Calu3 (cell line): ENCODE results near the gene HCN2. TPM values are rescaled to one million over a fixed set of nuclear protein-coding genes. Genes with fewer than 3 reads are reported as not detected.
A peak's percentile ranks its signal among the peaks of the same experiment; 100 is the strongest.
"Not testable (repeated sequence)": the region's sequence is repeated elsewhere in the genome, so short reads cannot be mapped to it uniquely, and the experiment has no call there.

ENCODE experiments used
- BruUV-seq: library from RNA; stranded (reverse); fragments of 400-500 nt; replicated peaks from 2 replicates; lab custom pipeline; 2021; lab: Mats Ljungman, UMichigan
- CTCF ChIA-PET: fragments of 300-600 bp; sonication (Branson Sonifier 250); formaldehyde crosslinking; loops from one replicate; lab custom pipeline; 2022; ENCODE audit warnings: antibody characterized with exemption; lab: Charles Lee
- DNase-seq: peaks from one replicate; pipeline ENCODE4 v3.0.0; 2022
- H3K27ac Mint-ChIP-seq: one replicate; pipeline ENCODE4 v1.8.0; 2022; ENCODE audit warnings: mixed read lengths; ENCODE audit not compliant: unreplicated experiment
- H3K27me3 Mint-ChIP-seq: one replicate; pipeline ENCODE4 v1.8.0; 2022; ENCODE audit warnings: mixed read lengths; ENCODE audit not compliant: unreplicated experiment
- H3K36me3 Mint-ChIP-seq: one replicate; pipeline ENCODE4 v1.8.0; 2022; ENCODE audit warnings: mild to moderate bottlenecking, moderate library complexity, mixed read lengths; ENCODE audit not compliant: insufficient read depth, unreplicated experiment
- H3K4me1 Mint-ChIP-seq: one replicate; pipeline ENCODE4 v1.8.0; 2022; ENCODE audit warnings: mild to moderate bottlenecking, low read depth, mixed read lengths; ENCODE audit not compliant: unreplicated experiment
- H3K4me3 Mint-ChIP-seq: one replicate; pipeline ENCODE4 v1.8.0; 2022; ENCODE audit warnings: mild to moderate bottlenecking, low read depth, moderate library complexity, mixed read lengths; ENCODE audit not compliant: unreplicated experiment
- H3K9me3 Mint-ChIP-seq: one replicate; pipeline ENCODE4 v1.8.0; 2022; ENCODE audit warnings: low read depth, mixed read lengths; ENCODE audit not compliant: unreplicated experiment
- intact Hi-C: fragments of 100-400 bp; cut with micrococcal nuclease; formaldehyde crosslinking; loops from one replicate; pipeline ENCODE4 v1.10.0; 2022; ENCODE audit not compliant: unreplicated experiment
- total RNA-seq: library from RNA; stranded (reverse); gene quantifications from 2 replicates; pipeline ENCODE4 v1.2.3, GENCODE V29; 2022
- TF ChIP-seq, protein P1 (sequence below): fragments of 200-600 bp; IDR thresholded peaks from one replicate; pipeline ENCODE4 v1.8.0; 2022; ENCODE audit warnings: antibody characterized with exemption; ENCODE audit not compliant: unreplicated experiment

The HCN2 gene
- total RNA-seq, 1 experiment from 2014 or later = 0.09 TPM

- no peaks in the 10 kb centered on the region for H3K9me3 Mint-ChIP-seq
- H3K4me1 Mint-ChIP-seq = no peaks in the 10 kb centered on the region
- intact Hi-C loops = no loop called here
- peaks cover 18% of the 10 kb centered on the region for H3K36me3 Mint-ChIP-seq
- H3K27me3 Mint-ChIP-seq = no peaks in the 10 kb centered on the region
- no peak for DNase-seq
- CTCF ChIA-PET = interaction anchor here (0.6 kb wide), 1 partner anchor 235 kb away, joined by 7 read pairs; no protein-coding TSS in a partner anchor
- H3K4me3 Mint-ChIP-seq = peak overlapping the region; percentile 13
- BruUV-seq = no TSS peak
- H3K27ac Mint-ChIP-seq = peak overlapping the region; percentile 62
- TF ChIP-seq, protein P1, sequence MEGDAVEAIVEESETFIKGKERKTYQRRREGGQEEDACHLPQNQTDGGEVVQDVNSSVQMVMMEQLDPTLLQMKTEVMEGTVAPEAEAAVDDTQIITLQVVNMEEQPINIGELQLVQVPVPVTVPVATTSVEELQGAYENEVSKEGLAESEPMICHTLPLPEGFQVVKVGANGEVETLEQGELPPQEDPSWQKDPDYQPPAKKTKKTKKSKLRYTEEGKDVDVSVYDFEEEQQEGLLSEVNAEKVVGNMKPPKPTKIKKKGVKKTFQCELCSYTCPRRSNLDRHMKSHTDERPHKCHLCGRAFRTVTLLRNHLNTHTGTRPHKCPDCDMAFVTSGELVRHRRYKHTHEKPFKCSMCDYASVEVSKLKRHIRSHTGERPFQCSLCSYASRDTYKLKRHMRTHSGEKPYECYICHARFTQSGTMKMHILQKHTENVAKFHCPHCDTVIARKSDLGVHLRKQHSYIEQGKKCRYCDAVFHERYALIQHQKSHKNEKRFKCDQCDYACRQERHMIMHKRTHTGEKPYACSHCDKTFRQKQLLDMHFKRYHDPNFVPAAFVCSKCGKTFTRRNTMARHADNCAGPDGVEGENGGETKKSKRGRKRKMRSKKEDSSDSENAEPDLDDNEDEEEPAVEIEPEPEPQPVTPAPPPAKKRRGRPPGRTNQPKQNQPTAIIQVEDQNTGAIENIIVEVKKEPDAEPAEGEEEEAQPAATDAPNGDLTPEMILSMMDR = no peak
Observed at GRCh38 chr19:583968-584239, 5.8 kb upstream of the HCN2 start.

DNA sequence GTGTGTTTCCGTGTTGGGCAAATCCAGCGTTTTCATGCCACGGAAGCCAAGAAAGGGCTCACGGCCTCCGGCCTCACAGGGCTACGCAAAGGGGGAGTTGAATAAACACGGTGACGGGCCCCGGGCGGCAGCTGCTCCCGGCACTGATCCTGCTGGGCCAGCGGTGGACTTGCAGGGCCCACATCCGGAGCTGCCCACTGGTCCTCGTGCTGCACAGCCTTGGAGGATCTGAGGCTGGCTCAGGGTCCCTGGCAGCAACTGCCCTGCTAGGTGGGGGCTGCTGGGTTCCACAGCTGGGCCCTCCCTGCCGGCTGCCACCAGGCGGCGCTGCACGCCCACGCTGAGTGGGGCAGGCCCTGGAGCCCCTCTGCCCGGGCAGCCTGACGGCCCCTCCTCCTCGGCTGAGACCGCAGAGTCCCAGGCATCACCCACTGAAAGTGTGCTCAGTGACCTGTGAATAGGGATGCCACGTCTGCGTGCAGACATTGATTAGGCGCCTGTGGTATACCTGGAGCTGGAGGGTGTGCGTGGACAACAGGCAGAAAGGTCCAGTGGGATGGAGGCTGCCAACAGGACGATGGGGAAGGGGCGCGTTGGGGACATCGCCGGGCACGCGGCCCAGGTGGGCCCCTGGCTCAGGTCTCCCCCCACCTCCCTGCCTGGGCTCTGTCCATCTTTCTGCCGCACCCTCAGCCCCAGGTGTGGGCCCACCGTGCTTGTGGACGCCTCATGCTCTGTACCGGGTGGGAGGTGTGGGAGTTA lies 5.3 kb upstream of the HCN2 start:
- CTCF ChIA-PET = no interaction called here
- intact Hi-C loops = no loop called here
- Mint-ChIP-seq H3K9me3 (no peaks in the 10 kb centered on the region), H3K36me3 (peaks cover 18% of the 10 kb centered on the region), H3K27me3 (no peaks in the 10 kb centered on the region), H3K4me3 (peak overlapping the region; percentile 13), H3K27ac (peak overlapping the region; percentile 62), H3K4me1 (no peaks in the 10 kb centered on the region)
- BruUV-seq = no TSS peak
- TF ChIP-seq, protein P1 = peak; percentile 70
- DNase-seq = peak; percentile 63

- BruUV-seq, H3K27me3 Mint-ChIP-seq, DNase-seq, intact Hi-C loops, H3K27ac Mint-ChIP-seq, H3K4me3 Mint-ChIP-seq, H3K9me3 Mint-ChIP-seq, CTCF ChIA-PET, H3K4me1 Mint-ChIP-seq: not testable (repeated sequence)
- H3K36me3 Mint-ChIP-seq = peaks cover 18% of the 10 kb centered on the region
Observed at GRCh38 chr19:585146-585545, 4.5 kb upstream of the HCN2 start.

DNA sequence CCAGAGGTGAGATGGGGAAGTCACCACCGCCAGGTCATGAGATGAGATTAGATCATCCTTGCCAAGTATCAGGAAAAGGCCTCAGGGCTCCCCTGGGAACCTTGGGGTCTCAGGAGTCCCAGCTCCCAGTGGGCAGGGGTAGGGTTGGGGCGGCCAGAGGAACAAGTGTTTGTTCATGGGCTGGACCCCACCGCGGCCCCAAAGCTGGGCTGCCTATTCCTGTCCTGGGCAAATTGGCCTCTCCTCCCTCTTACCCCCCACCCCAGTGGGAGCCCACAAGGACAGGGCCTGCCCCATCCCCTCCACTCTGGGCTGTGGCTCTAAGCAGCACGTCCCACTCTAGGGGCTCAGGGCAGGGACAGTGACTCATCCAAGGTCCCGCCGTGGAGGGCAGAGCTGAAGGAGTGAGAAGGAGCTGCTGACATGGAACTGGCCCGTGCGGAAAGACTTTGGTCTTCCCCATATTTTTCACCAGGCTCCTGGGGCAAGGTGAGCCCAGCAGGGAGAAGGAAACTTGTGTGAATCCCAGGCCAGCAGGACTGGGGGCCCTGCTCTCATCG lies 4.0 kb upstream of the HCN2 start:
- Mint-ChIP-seq H3K36me3 (peaks cover 18% of the 10 kb centered on the region), H3K4me3 (no peak overlapping the region), H3K27ac (no peak overlapping the region), H3K27me3 (no peaks in the 10 kb centered on the region), H3K4me1 (no peaks in the 10 kb centered on the region), H3K9me3 (no peaks in the 10 kb centered on the region)
- DNase-seq = no peak
- TF ChIP-seq, protein P1 = no peak
- intact Hi-C loops = no loop called here
- CTCF ChIA-PET = interaction anchor here (0.6 kb wide), 1 partner anchor 166 kb away, joined by 4 read pairs; no protein-coding TSS in a partner anchor
- no TSS peak for BruUV-seq
